ENCODE data around the gene TMEM184A. TPM values are rescaled to one million over a fixed set of nuclear protein-coding genes. Genes with fewer than 3 reads are reported as not detected.

TMEM184A gene
- total and polyA plus RNA-seq, 10 of the 15 experiments (the other 5 are each of a cell fraction or from before 2014, with no cell fraction given) = 0.04 to 0.15 TPM; not detected in 8

DNA sequence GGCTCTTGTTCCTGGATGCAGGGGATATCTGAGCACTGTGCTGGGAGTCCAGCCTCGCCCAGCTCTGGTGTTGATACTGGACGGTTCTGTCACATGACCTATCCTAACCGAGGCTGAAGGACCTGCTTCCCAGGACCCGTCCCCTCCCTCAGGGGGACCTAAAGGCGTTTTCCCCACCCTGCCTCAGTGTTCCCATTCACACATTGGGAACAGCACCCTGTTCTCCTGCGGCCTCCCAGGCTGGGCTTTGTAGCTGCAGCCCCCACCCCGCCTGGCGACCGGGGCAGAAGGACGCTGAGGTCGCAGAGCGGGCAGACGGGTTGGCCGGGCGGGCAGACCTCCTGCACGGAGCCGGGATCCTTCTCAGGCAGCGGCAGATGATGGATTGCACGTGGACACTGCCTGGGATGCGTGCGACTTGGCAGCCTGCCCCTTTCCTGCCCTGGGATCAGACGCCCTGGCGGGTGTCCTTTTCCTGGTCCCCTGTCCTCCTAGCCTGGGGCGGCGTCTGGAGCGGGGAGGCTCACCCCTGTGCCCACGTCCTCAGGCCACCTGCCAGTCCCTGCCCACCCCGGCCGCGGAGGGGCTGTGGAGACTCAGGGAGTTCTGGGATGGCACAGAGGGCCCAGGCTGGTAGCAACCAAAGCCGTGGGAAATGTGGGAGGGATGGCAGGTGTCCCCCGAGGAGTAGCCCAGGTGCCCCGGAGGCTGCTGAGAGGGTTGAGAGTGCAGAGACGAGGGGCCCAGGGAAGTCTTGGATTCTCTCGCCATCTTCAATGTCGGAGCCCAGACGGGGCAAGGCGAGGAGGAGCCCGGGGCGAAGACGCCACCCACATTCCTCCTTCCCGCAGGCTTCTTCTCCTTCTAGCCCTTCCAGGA, 31.1 kb upstream of the TMEM184A start:
- BruUV-seq (replicated peaks) = no TSS peak
- Histone ChIP-seq H3K9ac (ENCODE audit: control insufficient read depth, insufficient read depth, low read length) (no peak overlapping the region), H3K79me2 (ENCODE audit: control insufficient read depth, insufficient read depth, low read length) (no peaks in the 10 kb centered on the region), H3K27me3 (replicated peaks in 1 of 2; ENCODE audit: control insufficient read depth in 2 of 2, insufficient read depth in 2 of 2, low read length in 1 of 2) (peaks cover 0 to 2% of the 10 kb centered on the region in 2 experiments; a peak in 2 of 4 replicates), H3K9me3 (replicated peaks; ENCODE audit: control insufficient read depth, insufficient read depth, low read length) (peaks cover 2% of the 10 kb centered on the region; the same call in 1 of the 3 replicates), H2AFZ (ENCODE audit: control insufficient read depth, low read depth, low read length) (no peak overlapping the region), H4K20me1 (ENCODE audit: control insufficient read depth, insufficient read depth) (no peaks in the 10 kb centered on the region), H3K4me1 (ENCODE audit: control insufficient read depth, insufficient read depth, low read length) (no peaks in the 10 kb centered on the region), H3K27ac (ENCODE audit: control insufficient read depth, insufficient read depth) (no peak overlapping the region), H3K4me2 (ENCODE audit: control insufficient read depth, insufficient read depth) (no peak overlapping the region), H3K4me3 (no peak overlapping the region), H3K36me3 (ENCODE audit: control insufficient read depth in 2 of 2, insufficient read depth in 2 of 2, low read length in 1 of 2) (no peaks in the 10 kb centered on the region)
- in situ Hi-C loops (cut with MboI) = no loop called here
- WGBS (ENCODE audit: insufficient coverage, insufficient replicate concordance, low lambda C conversion rate, missing lambda C conversion rate) = 64% methylated on average over 41 of the region's 42 CpGs
- POLR2A ChIA-PET = no interaction called here
- TF ChIP-seq POU2F2 (IDR thresholded peaks at IDR 0.05; ENCODE audit: borderline replicate concordance, low read depth, low read length) = no peak
- no peak for TF ChIP-seq IRF4 (IDR thresholded peaks at IDR 0.05; ENCODE audit: low read depth, low read length)
- TF ChIP-seq, protein P1, sequence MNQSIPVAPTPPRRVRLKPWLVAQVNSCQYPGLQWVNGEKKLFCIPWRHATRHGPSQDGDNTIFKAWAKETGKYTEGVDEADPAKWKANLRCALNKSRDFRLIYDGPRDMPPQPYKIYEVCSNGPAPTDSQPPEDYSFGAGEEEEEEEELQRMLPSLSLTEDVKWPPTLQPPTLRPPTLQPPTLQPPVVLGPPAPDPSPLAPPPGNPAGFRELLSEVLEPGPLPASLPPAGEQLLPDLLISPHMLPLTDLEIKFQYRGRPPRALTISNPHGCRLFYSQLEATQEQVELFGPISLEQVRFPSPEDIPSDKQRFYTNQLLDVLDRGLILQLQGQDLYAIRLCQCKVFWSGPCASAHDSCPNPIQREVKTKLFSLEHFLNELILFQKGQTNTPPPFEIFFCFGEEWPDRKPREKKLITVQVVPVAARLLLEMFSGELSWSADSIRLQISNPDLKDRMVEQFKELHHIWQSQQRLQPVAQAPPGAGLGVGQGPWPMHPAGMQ (IDR thresholded peaks at IDR 0.05; ENCODE audit: borderline replicate concordance) = no peak
- TF ChIP-seq ZBTB11 (CRISPR knock-in tag; IDR thresholded peaks at IDR 0.05) = no peak
- no peak for TF ChIP-seq SMARCA5 (IDR thresholded peaks at IDR 0.05)
- TF ChIP-seq ZNF24 (IDR thresholded peaks at IDR 0.05) = no peak
- no peak for TF ChIP-seq SREBF2 (IDR thresholded peaks at IDR 0.05; ENCODE audit: low read length)
- no peak for TF ChIP-seq PAX5 (IDR thresholded peaks at IDR 0.05; ENCODE audit: borderline replicate concordance, low read depth, low read length)
- TF ChIP-seq RUNX3 (IDR thresholded peaks at IDR 0.05; ENCODE audit: low read length) = no peak
- ATAC-seq = no peak
- SMC1A ChIA-PET (ENCODE audit: uncharacterized antibody, unreplicated experiment) = no interaction called here
- CTCF ChIA-PET = interaction anchor here (0.6 kb wide), 1 partner anchor 131 kb away, joined by 3 read pairs; no protein-coding TSS in a partner anchor
- DNase-seq (ENCODE audit: low read depth, low spot score) = no peak
- intact Hi-C loops (cut with micrococcal nuclease; ENCODE audit: unreplicated experiment) = no loop called here
- RAD21 ChIA-PET (ENCODE audit: unreplicated experiment) = no interaction called here
- FAIRE-seq = no peak

All from GM12878 (cell line).